ENCODE measurements around the gene GTSE1.

GTSE1 gene

DNA sequence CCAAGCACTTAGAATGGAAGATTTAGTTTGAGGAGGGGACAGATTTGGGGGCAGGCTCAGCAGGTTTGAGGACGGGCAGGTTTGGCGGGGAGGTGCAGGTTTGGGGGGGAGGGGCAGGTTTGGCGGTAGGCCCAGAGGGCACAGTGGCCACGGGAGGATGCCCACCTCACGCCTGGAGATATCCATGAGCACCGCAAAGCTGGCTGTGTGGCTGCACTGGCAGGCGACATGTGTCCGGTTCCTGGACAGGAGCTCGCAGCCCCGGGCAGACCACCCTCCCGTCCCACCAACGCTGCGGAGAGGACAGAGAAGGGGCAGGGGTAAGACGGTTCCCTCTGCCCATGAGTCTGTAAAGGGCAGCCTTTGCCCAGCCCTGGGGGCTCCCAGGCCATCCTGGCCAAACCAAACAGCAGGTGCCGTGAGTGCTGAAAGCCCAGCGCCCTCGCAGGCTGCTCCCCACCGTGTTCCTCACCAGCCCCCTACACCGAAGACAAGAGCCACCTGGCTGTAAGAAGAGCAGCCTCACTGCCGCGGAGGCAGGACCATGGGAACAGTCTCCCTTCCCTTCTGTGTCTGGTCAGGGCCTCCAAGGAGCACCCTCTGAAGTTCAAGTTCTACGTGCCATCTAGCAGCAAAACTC lies 81.9 kb downstream of the GTSE1 start:
- DNase-seq (ENCODE audit: low spot score): no peak

GRCh38 chr22:46379066-46379930 lies 82.6 kb downstream of the GTSE1 start:
- no peak for DNase-seq (ENCODE audit: low spot score)

- no peak for DNase-seq (ENCODE audit: low spot score)
Observed at GRCh38 chr22:46380069-46380468, 83.4 kb downstream of the GTSE1 start.
